DOHH2 (cell line): Measurements from ENCODE around the gene METTL23.

Experiments
- H3F3A ChIP-seq: fragments of 200-600 bp; sonication (generic), shearing (Covaris generic); 2 replicates; pipeline ENCODE4 v1.6.0; 2016; ENCODE audit warnings: antibody characterized with exemption, mild to moderate bottlenecking; ENCODE audit not compliant: control insufficient read depth, insufficient read depth
- H3K27ac ChIP-seq: fragments of 200-600 bp; sonication (generic); 2 replicates; pipeline ENCODE4 v1.5.1; 2014; ENCODE audit warnings: low read depth, mild to moderate bottlenecking, low read length, moderate library complexity
- H3K27me3 ChIP-seq: fragments of 200-600 bp; sonication (generic); 2 replicates; pipeline ENCODE4 v1.6.1; 2014; ENCODE audit warnings: mild to moderate bottlenecking, low read length, mixed read lengths; ENCODE audit not compliant: control insufficient read depth
- H3K36me3 ChIP-seq: fragments of 200-600 bp; sonication (generic); 2 replicates; pipeline ENCODE4 v1.6.1; 2014; ENCODE audit warnings: mild to moderate bottlenecking, low read length, moderate library complexity, mixed read lengths; ENCODE audit not compliant: control insufficient read depth
- H3K4me1 ChIP-seq: fragments of 200-600 bp; sonication (generic); 2 replicates; pipeline ENCODE4 v1.6.1; 2014; ENCODE audit warnings: mild to moderate bottlenecking, low read length, mixed read lengths; ENCODE audit not compliant: control insufficient read depth
- H3K4me2 ChIP-seq: fragments of 200-600 bp; sonication (generic); 2 replicates; pipeline ENCODE4 v1.6.0; 2014; ENCODE audit warnings: mild to moderate bottlenecking, low read length, moderate library complexity
- H3K4me3 ChIP-seq: fragments of 200-600 bp; sonication (generic); 2 replicates; pipeline ENCODE4 v1.5.1; 2014; ENCODE audit warnings: mild to moderate bottlenecking, low read length, mixed read lengths
- H3K79me2 ChIP-seq: fragments of 200-600 bp; sonication (generic); 2 replicates; pipeline ENCODE4 v1.6.1; 2014; ENCODE audit warnings: mild to moderate bottlenecking, low read length, mixed read lengths; ENCODE audit not compliant: control insufficient read depth
- H3K9me2 ChIP-seq: fragments of 200-600 bp; sonication (generic); replicated peaks from 2 replicates; pipeline ENCODE4 v1.6.1; 2014; ENCODE audit warnings: mild to moderate bottlenecking, low read length, mixed read lengths; ENCODE audit not compliant: control insufficient read depth
- H3K9me3 ChIP-seq: fragments of 200-600 bp; sonication (generic); 2 replicates; pipeline ENCODE4 v1.6.1; 2014; ENCODE audit warnings: antibody characterized with exemption, low read length, mixed read lengths; ENCODE audit not compliant: control insufficient read depth, insufficient read depth
- H4K20me1 ChIP-seq: fragments of 200-600 bp; sonication (generic); 2 replicates; pipeline ENCODE4 v1.6.0; 2014; ENCODE audit warnings: low read depth, mild to moderate bottlenecking, antibody characterized with exemption, low read length, moderate library complexity; ENCODE audit not compliant: control insufficient read depth, insufficient read depth
- EZH2phosphoT487 ChIP-seq: fragments of 200-600 bp; sonication (generic); IDR thresholded peaks from 2 replicates; pipeline ENCODE4 v1.6.1; 2017; ENCODE audit warnings: borderline replicate concordance, mild to moderate bottlenecking, antibody characterized with exemption, low read length, moderate library complexity, mixed read lengths
- TF ChIP-seq, protein P1 (sequence below): fragments of 200-600 bp; sonication (generic); IDR thresholded peaks from one replicate; pipeline ENCODE4 v1.5.1; 2014; ENCODE audit warnings: antibody characterized with exemption, mild to moderate bottlenecking, low read depth, low read length; ENCODE audit not compliant: poor library complexity, severe bottlenecking

The METTL23 gene

DNA sequence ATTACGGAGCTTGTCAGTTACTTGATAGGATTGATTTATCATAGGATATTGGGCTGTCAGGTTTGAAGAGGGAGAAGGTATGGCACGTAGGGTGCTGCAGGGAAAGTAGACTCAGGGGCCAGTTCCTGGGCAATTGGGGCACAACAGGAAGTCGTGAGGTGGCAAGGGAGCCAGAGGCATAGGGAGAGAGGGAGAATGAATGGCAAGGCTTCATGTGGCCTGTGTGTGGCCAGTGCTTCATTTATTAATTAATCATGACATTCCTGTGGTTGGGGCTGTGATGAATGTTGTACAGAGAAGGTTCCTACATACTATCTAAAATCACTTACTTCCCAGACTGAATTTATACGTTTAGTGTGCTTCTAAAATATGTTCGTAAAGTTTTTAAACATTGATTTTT lies 30.6 kb downstream of the METTL23 start:
- Histone ChIP-seq H3K9me3 (no peaks in the 10 kb centered on the region), H3K4me3 (no peak overlapping the region), H3K4me1 (no peaks in the 10 kb centered on the region), H3K27me3 (no peaks in the 10 kb centered on the region), H4K20me1 (no peaks in the 10 kb centered on the region), H3K79me2 (no peaks in the 10 kb centered on the region), H3F3A (no peaks in the 10 kb centered on the region), H3K9me2 (no peaks in the 10 kb centered on the region), H3K27ac (no peak overlapping the region), H3K4me2 (no peak overlapping the region), H3K36me3 (no peaks in the 10 kb centered on the region; the same call in 1 of the 2 replicates)
- TF ChIP-seq, protein P1, sequence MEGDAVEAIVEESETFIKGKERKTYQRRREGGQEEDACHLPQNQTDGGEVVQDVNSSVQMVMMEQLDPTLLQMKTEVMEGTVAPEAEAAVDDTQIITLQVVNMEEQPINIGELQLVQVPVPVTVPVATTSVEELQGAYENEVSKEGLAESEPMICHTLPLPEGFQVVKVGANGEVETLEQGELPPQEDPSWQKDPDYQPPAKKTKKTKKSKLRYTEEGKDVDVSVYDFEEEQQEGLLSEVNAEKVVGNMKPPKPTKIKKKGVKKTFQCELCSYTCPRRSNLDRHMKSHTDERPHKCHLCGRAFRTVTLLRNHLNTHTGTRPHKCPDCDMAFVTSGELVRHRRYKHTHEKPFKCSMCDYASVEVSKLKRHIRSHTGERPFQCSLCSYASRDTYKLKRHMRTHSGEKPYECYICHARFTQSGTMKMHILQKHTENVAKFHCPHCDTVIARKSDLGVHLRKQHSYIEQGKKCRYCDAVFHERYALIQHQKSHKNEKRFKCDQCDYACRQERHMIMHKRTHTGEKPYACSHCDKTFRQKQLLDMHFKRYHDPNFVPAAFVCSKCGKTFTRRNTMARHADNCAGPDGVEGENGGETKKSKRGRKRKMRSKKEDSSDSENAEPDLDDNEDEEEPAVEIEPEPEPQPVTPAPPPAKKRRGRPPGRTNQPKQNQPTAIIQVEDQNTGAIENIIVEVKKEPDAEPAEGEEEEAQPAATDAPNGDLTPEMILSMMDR, result no peak
- TF ChIP-seq EZH2phosphoT487, result no peak

DNA sequence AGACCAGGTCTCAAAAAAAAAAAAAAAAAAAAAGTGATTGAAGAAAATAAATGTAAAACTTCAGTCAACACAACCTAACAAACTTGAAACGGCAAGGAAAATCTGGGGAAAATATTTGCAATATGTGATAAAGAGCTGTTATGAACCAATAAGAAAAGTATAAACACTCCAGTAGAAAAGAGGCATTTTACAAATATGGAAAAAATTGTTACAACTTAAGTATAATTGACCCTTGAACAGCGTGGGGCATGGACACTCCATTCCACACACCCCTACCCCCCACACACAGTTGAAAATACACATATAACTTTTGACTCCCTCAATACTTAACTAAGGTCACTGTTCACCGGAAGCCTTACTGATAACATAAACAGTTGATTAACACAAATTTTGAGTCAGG lies 31.9 kb downstream of the METTL23 start:
- H3K4me3 ChIP-seq, result no peak overlapping the region
- H3K4me1 ChIP-seq, result no peaks in the 10 kb centered on the region
- no peaks in the 10 kb centered on the region for H3K27me3 ChIP-seq
- TF ChIP-seq EZH2phosphoT487, result no peak
- TF ChIP-seq, protein P1, result no peak
- no peaks in the 10 kb centered on the region for H3K9me3 ChIP-seq
- H4K20me1 ChIP-seq, result no peaks in the 10 kb centered on the region
- no peaks in the 10 kb centered on the region for H3K79me2 ChIP-seq
- H3K4me2 ChIP-seq, result no peak overlapping the region
- H3K36me3 ChIP-seq, result no peaks in the 10 kb centered on the region; the same call in 1 of the 2 replicates
- no peaks in the 10 kb centered on the region for H3F3A ChIP-seq
- no peak overlapping the region for H3K27ac ChIP-seq
- no peaks in the 10 kb centered on the region for H3K9me2 ChIP-seq

DNA sequence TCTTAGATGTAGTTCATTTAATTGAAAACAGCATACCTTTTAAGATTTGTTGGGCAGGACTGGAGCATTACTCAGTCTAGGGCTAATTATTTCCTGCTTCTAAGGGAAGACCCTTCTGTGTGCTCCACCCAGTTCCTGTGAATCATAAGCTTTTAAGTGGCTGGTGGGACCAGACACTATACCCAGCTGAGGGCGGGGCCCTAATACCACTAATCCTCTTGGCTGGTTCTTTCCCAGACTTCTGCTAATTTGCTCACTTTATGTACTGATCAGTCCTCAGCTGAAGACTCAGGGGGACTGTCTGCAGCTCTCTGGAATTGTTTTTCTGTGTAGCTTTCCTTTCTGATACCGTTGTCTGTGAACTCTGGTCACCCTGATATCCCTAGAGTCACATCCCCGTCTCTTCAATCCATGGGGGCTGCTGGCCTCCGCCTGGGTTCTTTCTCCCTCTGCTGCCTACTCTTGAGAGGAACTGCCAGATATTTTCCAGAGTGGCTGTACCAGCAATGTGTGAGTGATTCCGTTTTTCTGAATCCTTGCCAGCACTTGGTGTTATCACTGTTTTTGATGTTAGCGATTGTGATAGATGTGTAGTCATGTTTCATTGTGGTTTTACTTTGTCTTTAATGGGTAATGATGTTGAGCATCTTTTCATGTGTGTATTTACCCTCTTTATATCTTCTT lies 46.3 kb downstream of the METTL23 start:
- H3K9me3 ChIP-seq, result no peaks in the 10 kb centered on the region
- peaks cover 21% of the 10 kb centered on the region for H3K36me3 ChIP-seq
- H3K4me1 ChIP-seq, result no peaks in the 10 kb centered on the region
- no peaks in the 10 kb centered on the region for H3K9me2 ChIP-seq
- H3F3A ChIP-seq, result no peaks in the 10 kb centered on the region
- no peak overlapping the region for H3K4me2 ChIP-seq
- TF ChIP-seq EZH2phosphoT487, result no peak
- TF ChIP-seq, protein P1, result no peak
- H3K27ac ChIP-seq, result no peak overlapping the region
- no peaks in the 10 kb centered on the region for H4K20me1 ChIP-seq
- H3K79me2 ChIP-seq, result no peaks in the 10 kb centered on the region
- H3K27me3 ChIP-seq, result no peaks in the 10 kb centered on the region
- no peak overlapping the region for H3K4me3 ChIP-seq
